ENCODE data around the gene STARD13.
A peak's percentile ranks its signal among the peaks of the same experiment; 100 is the strongest.

- TF ChIP-seq POLR2A (IDR thresholded peaks at IDR 0.05) (no peak), CTCF (IDR thresholded peaks at IDR 0.05) (no peak), POLR2AphosphoS5 (IDR thresholded peaks at IDR 0.05) (peak; percentile 16)
Measured at GRCh38 chr13:33321686-33322542, 36.4 kb upstream of the STARD13 start.
